Effector memory CD8-positive, alpha-beta T cell (primary cell): ENCODE results near the gene MEGF10.

Experiments used
- ATAC-seq: fragments of 150-1000 bp; cut with Tn5 transposase; replicated peaks from 2 replicates; pipeline ENCODE4 v1.10.0; 2021; ENCODE audit warnings: mild to moderate bottlenecking, moderate library complexity
- DNase-seq, 3 experiments: peaks; one replicate each; pipeline ENCODE4 v3.0.0; 2021
- H3K27ac Mint-ChIP-seq, 2 donors: one replicate each; pipeline ENCODE4 v1.8.0; 2022; ENCODE audit warnings: mild to moderate bottlenecking in 2 of 2, mixed read lengths in 2 of 2, moderate library complexity in 2 of 2
- H3K27me3 Mint-ChIP-seq, 2 donors: one replicate each; pipeline ENCODE4 v1.8.0; 2022; ENCODE audit warnings: mixed read lengths in 2 of 2
- H3K36me3 Mint-ChIP-seq: one replicate; pipeline ENCODE4 v1.8.0; 2022; ENCODE audit warnings: mild to moderate bottlenecking, moderate library complexity, mixed read lengths; ENCODE audit not compliant: insufficient read depth
- H3K4me1 Mint-ChIP-seq, 2 donors: one replicate each; pipeline ENCODE4 v1.8.0; 2022; ENCODE audit warnings: low read depth in 2 of 2, mixed read lengths in 2 of 2
- H3K4me3 Mint-ChIP-seq, 2 donors: one replicate each; pipeline ENCODE4 v1.8.0; 2022; ENCODE audit warnings: mild to moderate bottlenecking in 2 of 2, mixed read lengths in 2 of 2, moderate library complexity in 2 of 2
- H3K9me3 Mint-ChIP-seq, 2 donors: one replicate each; pipeline ENCODE4 v1.8.0; 2022; ENCODE audit warnings: mixed read lengths in 2 of 2

The MEGF10 gene

GRCh38 chr5:127343866-127344265 lies 53.3 kb downstream of the MEGF10 start:
- Mint-ChIP-seq H3K27ac (no peak overlapping the region), H3K9me3 (no peaks in the 10 kb centered on the region), H3K4me1 (no peaks in the 10 kb centered on the region), H3K36me3 (no peaks in the 10 kb centered on the region), H3K27me3 (peaks cover 10 to 16% of the 10 kb centered on the region in 2 donors), H3K4me3 (no peak overlapping the region)
- ATAC-seq (no peak), DNase-seq (no peak)

- no peak for ATAC-seq
- H3K4me1 Mint-ChIP-seq = no peaks in the 10 kb centered on the region
- no peak overlapping the region for H3K4me3 Mint-ChIP-seq
- no peaks in the 10 kb centered on the region for H3K36me3 Mint-ChIP-seq
- no peak for DNase-seq
- peaks cover 8 to 10% of the 10 kb centered on the region in 2 donors for H3K27me3 Mint-ChIP-seq
- no peak overlapping the region for H3K27ac Mint-ChIP-seq
- no peaks in the 10 kb centered on the region for H3K9me3 Mint-ChIP-seq
Measured at GRCh38 chr5:127344931-127345330, 54.3 kb downstream of the MEGF10 start.

DNA sequence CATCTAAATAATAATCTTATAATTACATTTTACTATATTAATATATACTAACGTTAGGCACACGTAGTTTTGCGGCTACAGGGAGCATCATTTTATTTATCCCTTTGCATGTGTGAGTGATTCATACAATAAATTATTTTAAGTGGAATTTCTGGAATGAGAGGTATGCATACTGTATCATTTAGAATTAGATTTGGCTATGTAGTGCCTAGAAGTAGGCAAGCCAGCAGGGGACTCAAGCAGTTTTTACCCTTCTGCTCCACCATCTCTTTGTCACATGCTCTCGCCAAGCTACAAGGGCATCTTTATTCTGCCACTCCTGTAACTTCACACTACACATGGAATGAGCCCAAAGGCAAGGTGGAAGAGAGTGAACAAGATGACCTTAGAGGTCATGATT lies 60.8 kb downstream of the MEGF10 start:
- H3K27ac Mint-ChIP-seq = no peak overlapping the region
- H3K4me1 Mint-ChIP-seq = no peaks in the 10 kb centered on the region
- ATAC-seq (no peak), DNase-seq (no peak)
- H3K4me3 Mint-ChIP-seq = no peak overlapping the region
- peaks cover 18 to 36% of the 10 kb centered on the region in 2 donors for H3K27me3 Mint-ChIP-seq
- H3K36me3 Mint-ChIP-seq = no peaks in the 10 kb centered on the region
- no peaks in the 10 kb centered on the region for H3K9me3 Mint-ChIP-seq

DNA sequence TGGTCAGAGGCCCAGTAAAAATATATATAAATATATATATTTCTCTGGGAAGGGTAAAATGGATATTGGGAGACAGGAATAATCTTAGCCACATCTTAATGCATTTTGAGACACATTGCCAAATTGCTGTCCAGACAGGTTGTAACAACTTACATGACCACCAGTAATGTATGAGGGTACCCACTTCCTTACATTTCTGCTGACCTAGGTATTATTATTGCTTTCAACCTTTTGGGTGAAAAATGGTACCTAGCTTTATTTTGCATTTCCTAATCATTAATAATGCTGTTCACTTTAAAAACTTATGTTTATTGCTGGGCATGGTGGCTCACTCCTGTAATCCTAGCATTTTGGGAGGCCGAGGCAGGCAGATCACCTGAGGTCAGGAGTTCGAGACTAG lies 61.5 kb downstream of the MEGF10 start:
- Mint-ChIP-seq H3K9me3 (no peaks in the 10 kb centered on the region), H3K36me3 (no peaks in the 10 kb centered on the region), H3K4me3 (no peak overlapping the region), H3K4me1 (no peaks in the 10 kb centered on the region), H3K27ac (no peak overlapping the region), H3K27me3 (peaks cover 18 to 32% of the 10 kb centered on the region in 2 donors)
- ATAC-seq (no peak), DNase-seq (no peak)

DNA sequence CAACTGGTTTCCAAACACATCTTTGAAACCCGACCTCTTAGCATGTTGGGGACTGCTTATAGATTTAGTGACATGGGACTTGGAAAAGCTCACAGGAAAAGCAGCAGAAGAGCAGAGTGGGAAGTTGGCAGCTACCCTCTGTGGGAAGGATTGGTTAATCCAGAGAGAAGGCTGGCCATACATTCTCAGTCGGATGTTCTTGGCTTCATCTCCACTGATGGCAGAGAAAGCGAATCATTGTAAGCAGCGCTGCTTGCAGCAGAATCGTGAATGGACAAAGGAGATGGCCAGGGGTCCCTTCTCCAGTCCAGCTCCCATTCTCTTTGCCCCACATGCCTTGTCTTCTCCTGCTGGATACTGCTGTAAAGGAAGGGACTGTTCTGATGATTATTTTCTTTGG lies 62.7 kb downstream of the MEGF10 start:
- H3K9me3 Mint-ChIP-seq = no peaks in the 10 kb centered on the region
- no peak for ATAC-seq
- H3K4me3 Mint-ChIP-seq = no peak overlapping the region
- no peak overlapping the region for H3K27ac Mint-ChIP-seq
- peaks cover 18 to 32% of the 10 kb centered on the region in 2 donors for H3K27me3 Mint-ChIP-seq
- H3K4me1 Mint-ChIP-seq = no peaks in the 10 kb centered on the region
- no peaks in the 10 kb centered on the region for H3K36me3 Mint-ChIP-seq
- no peak for DNase-seq

DNA sequence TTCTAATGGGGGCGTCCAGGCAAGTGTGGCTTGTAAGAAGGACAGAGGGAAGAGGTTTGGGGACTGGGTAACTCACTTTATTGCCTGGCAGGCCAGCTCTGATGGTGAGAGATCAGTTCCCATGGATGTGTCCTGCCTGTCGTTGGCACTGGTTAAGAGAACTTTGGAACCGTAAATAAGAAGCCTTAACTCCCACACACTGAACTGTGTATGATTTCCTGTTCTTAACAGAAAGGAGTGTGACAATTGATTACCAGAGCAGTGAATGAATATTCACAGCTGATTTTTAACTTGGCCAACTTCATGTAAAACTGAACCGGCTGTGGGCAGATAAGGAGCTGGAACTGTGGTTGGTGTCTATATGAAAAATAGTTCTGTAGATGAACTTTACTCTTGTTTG lies 63.2 kb downstream of the MEGF10 start:
- Mint-ChIP-seq H3K36me3 (no peaks in the 10 kb centered on the region), H3K27me3 (peaks cover 18 to 32% of the 10 kb centered on the region in 2 donors)

DNA sequence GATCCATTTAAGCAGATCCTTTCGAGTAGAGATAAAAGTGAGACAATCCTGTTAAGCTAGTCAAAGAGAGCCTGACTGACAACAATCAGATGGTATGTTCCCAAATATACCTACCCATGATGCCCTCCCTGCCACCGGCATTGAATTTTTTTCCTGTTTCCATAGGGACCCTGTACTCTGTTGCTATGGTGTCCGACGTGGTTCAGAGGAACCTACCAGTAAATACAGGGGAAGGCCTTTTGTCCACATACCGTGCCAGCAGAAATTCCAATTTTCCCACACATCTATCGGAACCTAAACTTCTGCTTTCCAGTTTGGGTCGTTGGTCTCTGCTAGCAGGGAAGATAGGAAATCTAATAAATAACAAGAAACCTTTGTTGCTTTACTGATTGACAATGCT lies 64.7 kb downstream of the MEGF10 start:
- no peaks in the 10 kb centered on the region for H3K36me3 Mint-ChIP-seq
- H3K27me3 Mint-ChIP-seq = peaks cover 14 to 32% of the 10 kb centered on the region in 2 donors
- no peaks in the 10 kb centered on the region for H3K9me3 Mint-ChIP-seq
- no peak overlapping the region for H3K27ac Mint-ChIP-seq
- no peaks in the 10 kb centered on the region for H3K4me1 Mint-ChIP-seq
- DNase-seq (no peak), ATAC-seq (no peak)
- no peak overlapping the region for H3K4me3 Mint-ChIP-seq

More for the DNA sequence above, 63.2 kb downstream of the MEGF10 start:
- H3K4me3 Mint-ChIP-seq = no peak overlapping the region
- DNase-seq (no peak), ATAC-seq (no peak)
- H3K27ac Mint-ChIP-seq = no peak overlapping the region
- no peaks in the 10 kb centered on the region for H3K4me1 Mint-ChIP-seq
- H3K9me3 Mint-ChIP-seq = no peaks in the 10 kb centered on the region

GRCh38 chr5:127358284-127358683 lies 67.7 kb downstream of the MEGF10 start:
- ATAC-seq (no peak), DNase-seq (no peak)
- H3K27me3 Mint-ChIP-seq = peaks cover 9 to 23% of the 10 kb centered on the region in 2 donors
- H3K36me3 Mint-ChIP-seq = no peaks in the 10 kb centered on the region
- H3K4me3 Mint-ChIP-seq = no peak overlapping the region
- no peaks in the 10 kb centered on the region for H3K4me1 Mint-ChIP-seq
- H3K27ac Mint-ChIP-seq = no peak overlapping the region
- no peaks in the 10 kb centered on the region for H3K9me3 Mint-ChIP-seq

DNA sequence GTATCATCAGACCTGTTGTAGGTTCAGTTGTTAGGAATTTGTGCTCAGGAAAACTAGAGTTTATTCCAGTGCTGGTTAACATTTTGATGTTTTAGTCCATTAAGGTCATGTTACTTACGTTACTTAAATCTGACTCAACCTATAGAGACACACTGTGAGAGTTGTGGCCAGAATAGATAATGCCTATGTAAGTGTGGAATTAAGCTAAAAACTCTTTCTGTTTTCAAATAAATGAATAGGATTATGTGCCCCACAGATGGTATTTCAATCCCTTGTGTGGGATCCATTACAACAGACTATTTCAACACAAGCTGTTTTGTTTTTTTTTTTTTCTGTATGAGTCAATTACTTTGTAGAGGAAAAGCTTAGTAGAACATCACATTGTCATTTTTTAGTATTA lies 68.1 kb downstream of the MEGF10 start:
- no peak for ATAC-seq
- no peak for DNase-seq
- no peak overlapping the region for H3K4me3 Mint-ChIP-seq
- H3K4me1 Mint-ChIP-seq = no peaks in the 10 kb centered on the region
- peaks cover 14 to 23% of the 10 kb centered on the region in 2 donors for H3K27me3 Mint-ChIP-seq
- no peak overlapping the region for H3K27ac Mint-ChIP-seq
- no peaks in the 10 kb centered on the region for H3K9me3 Mint-ChIP-seq
- no peaks in the 10 kb centered on the region for H3K36me3 Mint-ChIP-seq

- Mint-ChIP-seq H3K4me1 (no peaks in the 10 kb centered on the region), H3K4me3 (no peak overlapping the region), H3K27ac (no peak overlapping the region), H3K27me3 (peaks cover 19 to 20% of the 10 kb centered on the region in 2 donors), H3K36me3 (no peaks in the 10 kb centered on the region), H3K9me3 (no peaks in the 10 kb centered on the region)
- no peak for ATAC-seq
- no peak for DNase-seq
Measured at GRCh38 chr5:127359502-127359901, 68.9 kb downstream of the MEGF10 start.

DNA sequence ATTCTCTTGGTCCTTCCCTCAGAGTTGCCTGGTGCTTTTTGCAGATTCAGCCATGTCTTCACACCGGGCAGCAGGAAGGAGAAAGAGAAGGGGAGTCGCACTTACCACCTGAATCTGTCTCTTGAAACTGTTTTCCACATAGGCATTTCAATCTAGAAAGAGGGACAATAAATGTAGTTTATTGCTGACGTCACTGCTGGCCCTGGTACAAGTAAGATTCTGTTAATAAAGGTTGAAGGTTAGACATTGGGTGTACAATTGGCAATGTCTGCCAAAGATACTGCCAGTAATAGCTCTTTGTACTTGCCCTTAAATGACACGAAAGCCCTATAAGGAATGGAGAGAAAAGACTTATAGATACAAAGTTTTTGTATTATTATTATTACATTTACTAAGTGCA lies 72.8 kb downstream of the MEGF10 start:
- Mint-ChIP-seq H3K4me3 (no peak overlapping the region), H3K27me3 (peaks cover 30 to 31% of the 10 kb centered on the region in 2 donors), H3K9me3 (no peaks in the 10 kb centered on the region), H3K4me1 (no peaks in the 10 kb centered on the region), H3K36me3 (no peaks in the 10 kb centered on the region), H3K27ac (no peak overlapping the region)
- ATAC-seq = no peak
- DNase-seq = no peak

GRCh38 chr5:127367029-127367428 lies 76.4 kb downstream of the MEGF10 start:
- Mint-ChIP-seq H3K4me1 (no peaks in the 10 kb centered on the region), H3K27ac (no peak overlapping the region), H3K27me3 (peaks cover 30 to 31% of the 10 kb centered on the region in 2 donors), H3K4me3 (no peak overlapping the region), H3K36me3 (no peaks in the 10 kb centered on the region), H3K9me3 (peaks cover 0 to 2% of the 10 kb centered on the region in 2 donors)
- no peak for ATAC-seq
- no peak for DNase-seq

GRCh38 chr5:127367946-127368465 lies 77.4 kb downstream of the MEGF10 start:
- H3K9me3 Mint-ChIP-seq = peaks cover 0 to 2% of the 10 kb centered on the region in 2 donors
- no peak overlapping the region for H3K4me3 Mint-ChIP-seq
- no peaks in the 10 kb centered on the region for H3K36me3 Mint-ChIP-seq
- H3K4me1 Mint-ChIP-seq = no peaks in the 10 kb centered on the region
- ATAC-seq = no peak
- no peak overlapping the region for H3K27ac Mint-ChIP-seq
- H3K27me3 Mint-ChIP-seq = peaks cover 30% of the 10 kb centered on the region in 2 donors
- no peak for DNase-seq

DNA sequence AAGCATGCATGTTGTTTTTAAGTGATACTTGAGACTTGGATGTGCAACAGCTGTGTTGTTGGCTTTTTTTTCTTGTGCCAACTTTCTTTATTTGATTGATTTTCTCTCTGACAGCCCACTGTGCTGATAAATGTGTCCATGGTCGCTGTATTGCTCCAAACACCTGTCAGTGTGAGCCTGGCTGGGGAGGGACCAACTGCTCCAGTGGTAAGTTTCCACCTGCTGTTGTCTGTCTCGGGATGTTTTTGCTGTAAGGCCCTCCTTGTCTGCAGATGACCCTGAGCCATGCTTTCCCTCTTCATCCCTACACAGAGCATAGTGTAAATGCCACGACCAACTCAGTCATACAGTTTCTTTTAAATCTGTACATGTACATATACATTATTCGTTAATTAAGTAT lies 79.2 kb downstream of the MEGF10 start:
- ATAC-seq (no peak), DNase-seq (no peak)
- H3K27ac Mint-ChIP-seq = no peak overlapping the region
- H3K4me1 Mint-ChIP-seq = no peaks in the 10 kb centered on the region
- H3K9me3 Mint-ChIP-seq = peaks cover 0 to 2% of the 10 kb centered on the region in 2 donors
- peaks cover 14 to 18% of the 10 kb centered on the region in 2 donors for H3K27me3 Mint-ChIP-seq
- H3K36me3 Mint-ChIP-seq = no peaks in the 10 kb centered on the region
- H3K4me3 Mint-ChIP-seq = no peak overlapping the region

DNA sequence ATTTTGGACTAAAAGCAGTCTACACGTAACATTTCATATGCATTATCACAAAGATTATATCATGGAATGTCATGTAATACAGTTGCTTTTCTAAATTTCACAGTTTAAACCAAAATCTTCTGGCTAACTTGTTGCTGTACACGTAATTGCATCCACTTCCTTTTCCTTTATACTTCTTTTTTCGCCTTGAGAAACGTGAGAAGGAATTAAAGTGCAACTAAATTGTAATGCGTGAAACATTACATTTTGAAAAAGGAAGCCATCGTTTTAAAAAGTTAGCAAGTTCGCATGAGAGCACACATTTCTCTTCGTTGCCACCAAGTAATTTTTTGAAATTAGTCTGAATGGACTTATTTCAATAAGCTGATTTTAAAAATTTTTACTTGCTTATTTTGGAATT lies 80.0 kb downstream of the MEGF10 start:
- ATAC-seq = no peak

More for the DNA sequence above, 80.0 kb downstream of the MEGF10 start:
- Mint-ChIP-seq H3K4me3 (no peak overlapping the region), H3K27ac (no peak overlapping the region), H3K27me3 (peaks cover 6 to 11% of the 10 kb centered on the region in 2 donors), H3K9me3 (peaks cover 0 to 2% of the 10 kb centered on the region in 2 donors), H3K4me1 (no peaks in the 10 kb centered on the region), H3K36me3 (no peaks in the 10 kb centered on the region)
- no peak for DNase-seq
